ENCODE data around the gene ABHD16B.
"Not testable (repeated sequence)": the region's sequence is repeated elsewhere in the genome, so short reads cannot be mapped to it uniquely, and the experiment has no call there.

Gene ABHD16B

DNA sequence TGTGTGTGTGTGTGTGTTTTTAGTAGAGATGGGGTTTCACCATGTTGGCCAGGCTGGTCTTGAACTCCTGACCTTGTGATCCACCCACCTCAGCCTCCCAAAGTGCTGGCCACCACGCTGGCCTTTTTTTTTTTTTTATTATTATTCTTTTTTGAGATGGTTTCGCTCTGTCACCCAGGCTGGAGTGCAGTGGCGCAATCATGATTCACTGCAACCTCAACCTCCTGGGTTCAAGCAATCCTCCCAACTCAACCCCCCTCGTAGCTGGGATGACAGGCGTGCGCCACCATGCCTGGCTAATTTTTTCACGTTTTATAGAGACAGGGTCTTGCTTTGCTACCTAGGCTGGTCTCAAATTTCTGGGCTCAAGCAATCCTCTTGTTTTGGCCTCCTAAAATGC is 12.9 kb downstream of the ABHD16B start:
- in situ Hi-C loops (cut with MboI; ENCODE audit: low sequenced_read_pairs), result not testable (repeated sequence)

DNA sequence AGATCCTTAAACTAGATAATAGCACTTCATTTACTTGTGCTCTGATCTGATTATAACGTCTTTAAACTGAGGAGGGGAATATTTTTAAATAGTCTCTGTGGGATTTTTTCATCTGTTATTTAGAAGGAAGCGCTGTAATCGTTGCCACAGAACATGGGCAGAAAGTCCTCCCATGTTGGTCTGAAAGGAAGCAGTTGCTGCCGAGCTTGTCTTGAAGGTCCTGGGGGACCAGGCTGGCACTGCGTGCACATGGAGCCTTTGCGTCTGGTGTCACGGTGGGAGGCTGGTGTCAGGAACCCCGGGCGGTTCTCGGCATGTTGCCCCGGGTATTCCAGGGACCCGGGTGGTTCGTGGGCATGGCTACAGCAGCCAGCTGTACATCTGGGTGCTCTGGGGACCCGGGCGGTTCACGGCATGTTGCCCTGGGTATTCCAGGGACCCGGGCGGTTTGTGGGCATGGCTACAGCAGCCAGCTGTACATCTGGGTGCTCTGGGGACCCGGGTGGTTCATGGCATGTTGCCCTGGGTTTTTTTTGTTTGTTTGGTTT is 15.3 kb downstream of the ABHD16B start:
- in situ Hi-C loops (cut with MboI; ENCODE audit: low sequenced_read_pairs), result no loop called here

DNA sequence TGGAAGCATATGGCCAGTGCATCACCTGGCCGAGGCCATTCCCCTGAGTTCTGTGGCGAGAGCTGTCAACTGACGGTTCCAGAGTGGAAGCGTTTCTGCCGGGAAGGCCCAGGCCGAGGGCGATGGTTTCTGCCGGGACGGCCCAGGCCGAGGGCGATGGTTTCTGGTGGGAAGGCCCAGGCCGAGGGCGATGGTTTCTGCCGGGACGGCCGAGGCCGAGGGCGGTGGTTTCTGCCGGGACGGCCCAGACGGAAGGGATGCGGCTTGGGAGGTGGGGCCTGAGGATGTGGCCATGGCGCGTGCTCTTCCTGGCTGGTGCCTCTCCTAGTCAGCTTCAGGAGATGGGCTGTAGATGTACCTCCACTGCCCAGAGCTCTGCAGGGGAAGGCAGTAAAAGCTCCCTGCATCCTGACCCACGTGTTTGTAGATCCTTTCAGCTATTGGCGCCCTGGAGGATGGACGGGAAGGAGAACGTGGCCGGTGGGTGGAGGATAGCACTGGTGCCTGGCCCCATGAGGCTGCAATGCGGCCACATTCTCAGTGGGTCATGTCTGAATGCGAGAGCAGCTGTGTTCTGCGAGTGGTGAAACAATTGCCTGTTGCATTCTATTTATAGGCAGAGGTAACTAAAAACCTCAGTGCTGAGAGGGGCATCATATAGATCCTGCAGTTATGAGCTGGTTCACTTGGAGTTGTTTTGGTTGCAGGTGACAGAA is 16.6 kb downstream of the ABHD16B start:
- in situ Hi-C loops (cut with MboI; ENCODE audit: low sequenced_read_pairs), result no loop called here

DNA sequence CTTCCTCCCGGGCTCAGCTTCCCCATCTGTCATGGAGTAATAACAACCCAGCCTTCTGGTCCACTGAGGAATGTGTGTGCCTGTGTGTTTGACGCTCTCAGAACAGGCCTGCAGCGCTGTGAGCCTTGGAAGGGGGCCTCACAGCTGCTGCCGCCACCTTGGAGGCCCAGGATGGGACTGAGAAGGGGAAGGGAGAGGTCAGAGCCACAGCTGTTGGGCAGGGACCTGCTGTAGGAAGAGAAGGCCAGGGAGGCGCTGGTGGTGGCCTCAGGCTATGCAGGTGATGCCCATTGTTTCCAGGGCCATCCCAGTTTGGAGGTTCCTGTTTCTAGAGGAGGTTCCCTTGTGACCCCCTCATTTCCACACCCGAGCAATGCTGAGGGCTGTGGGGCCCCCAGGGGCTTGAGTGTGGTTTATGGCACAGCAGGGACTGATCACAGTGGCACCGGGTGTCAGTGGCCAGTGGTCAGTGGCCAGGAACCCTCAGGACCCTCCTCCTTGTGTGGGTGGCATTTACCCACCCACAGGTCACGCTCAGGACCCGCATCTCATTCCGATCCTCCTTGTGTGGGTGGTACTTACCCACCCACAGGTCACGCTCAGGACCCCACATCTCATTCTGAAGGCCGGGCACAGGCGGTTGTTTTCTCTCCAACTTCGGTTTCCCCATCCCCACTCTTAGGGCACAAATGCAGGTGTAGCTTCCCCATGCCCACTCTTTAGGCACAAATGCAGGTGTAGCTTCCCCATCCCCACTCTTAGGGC is 17.8 kb downstream of the ABHD16B start:
- in situ Hi-C loops (cut with MboI; ENCODE audit: low sequenced_read_pairs), result no loop called here

DNA sequence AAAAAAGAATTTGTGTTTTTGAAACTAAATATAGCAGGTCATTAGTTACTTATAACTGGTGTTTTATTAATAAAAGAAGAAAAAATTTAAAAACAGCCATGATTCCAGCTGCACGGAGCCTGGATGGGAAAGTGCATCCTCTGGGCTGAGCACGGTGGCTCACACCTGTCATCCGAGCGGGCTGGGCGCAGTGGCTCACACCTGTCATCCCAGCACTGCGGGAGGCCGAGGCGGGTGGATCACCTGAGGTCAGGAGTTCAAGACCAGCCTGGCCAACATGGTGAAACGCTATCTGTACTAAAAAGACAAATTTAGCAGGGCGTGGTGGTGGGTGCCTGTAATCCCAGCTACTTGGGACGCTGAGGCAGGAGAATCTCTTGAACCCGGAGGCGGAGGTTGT is 19.6 kb downstream of the ABHD16B start:
- in situ Hi-C loops (cut with MboI; ENCODE audit: low sequenced_read_pairs), result not testable (repeated sequence)

DNA sequence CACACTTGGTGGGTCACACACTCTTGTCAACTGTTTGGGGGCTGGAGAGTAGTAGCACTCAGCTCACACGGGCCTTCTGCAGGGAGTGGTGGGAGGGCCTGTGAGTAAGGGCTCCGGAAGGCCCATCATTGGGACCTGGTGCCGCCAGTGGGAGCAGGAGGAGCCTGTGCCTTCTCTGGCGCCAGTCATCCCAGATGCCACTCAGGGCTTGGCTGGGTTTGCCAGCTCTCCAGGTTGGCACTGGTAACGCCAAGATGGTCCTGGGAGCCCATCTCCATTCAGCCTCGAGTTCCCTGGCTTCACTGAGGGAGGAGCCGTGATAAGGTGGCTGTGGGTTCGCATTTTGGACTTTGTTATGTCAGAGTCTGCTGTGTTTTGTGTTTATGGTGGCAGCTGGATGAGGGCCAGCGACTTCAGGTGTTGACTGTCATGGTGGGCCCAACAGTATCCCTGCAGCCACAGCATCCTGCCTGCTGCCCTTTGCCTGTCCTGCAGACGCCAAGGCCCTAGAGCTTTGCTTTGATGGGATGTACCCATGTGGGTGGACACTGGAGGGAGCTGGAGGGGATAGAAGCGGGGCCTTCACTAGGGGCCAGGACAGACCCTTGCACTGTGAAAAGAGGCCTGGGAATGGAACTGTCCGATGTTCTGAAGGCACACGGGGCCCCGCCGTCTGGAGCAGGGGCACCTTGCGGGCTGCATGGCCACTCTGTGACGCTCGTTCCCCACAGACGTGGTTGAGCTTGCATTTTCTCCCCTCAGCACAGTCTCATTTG is 20.3 kb downstream of the ABHD16B start:
- in situ Hi-C loops (cut with MboI; ENCODE audit: low sequenced_read_pairs), result no loop called here

DNA sequence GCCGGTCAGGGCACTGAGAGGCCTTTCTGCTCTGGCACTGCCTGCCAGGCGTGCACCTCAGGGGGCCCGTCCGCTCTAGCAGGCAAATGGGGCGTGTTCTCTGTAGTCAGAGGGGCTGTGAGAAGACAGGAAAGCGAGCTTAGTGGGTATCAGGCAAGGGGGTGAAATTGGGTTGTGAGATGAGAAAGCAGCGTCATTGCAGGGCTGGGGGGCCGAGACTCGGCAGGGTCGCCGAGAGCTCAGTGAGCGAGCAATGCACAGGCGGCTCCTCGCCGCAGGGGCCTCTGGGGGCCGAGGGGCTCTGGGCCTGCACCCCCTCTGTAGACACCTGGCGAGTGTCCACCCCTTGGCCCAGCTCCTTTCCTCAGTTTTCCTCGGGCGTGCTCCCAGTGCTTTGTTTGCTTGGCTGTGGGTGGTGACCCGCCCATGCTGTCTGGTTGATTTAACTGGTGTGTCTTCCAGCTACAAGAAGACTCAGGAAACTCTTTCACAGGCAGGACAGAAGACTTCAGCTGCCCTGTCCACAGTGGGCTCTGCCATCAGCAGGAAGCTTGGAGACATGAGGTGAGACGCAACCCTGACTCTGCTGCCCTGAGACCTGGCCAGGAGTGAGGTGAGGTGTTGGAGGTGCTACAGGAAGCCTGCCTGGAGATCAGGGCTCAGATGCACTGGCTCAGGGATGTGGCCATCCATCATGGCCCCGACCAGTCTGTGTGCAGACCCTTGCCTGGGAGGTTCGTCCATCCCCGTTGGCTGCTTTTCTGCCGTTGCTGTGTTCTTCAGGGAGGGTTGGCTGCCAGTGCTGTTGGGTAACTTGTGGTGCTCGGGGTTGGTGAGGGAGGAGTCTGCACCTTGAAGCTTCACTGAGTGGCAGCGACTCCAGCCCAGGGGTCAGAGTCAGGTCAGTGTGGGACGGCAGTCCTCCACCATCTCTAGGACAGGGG is 21.2 kb downstream of the ABHD16B start:
- in situ Hi-C loops (cut with MboI; ENCODE audit: low sequenced_read_pairs), result no loop called here

DNA sequence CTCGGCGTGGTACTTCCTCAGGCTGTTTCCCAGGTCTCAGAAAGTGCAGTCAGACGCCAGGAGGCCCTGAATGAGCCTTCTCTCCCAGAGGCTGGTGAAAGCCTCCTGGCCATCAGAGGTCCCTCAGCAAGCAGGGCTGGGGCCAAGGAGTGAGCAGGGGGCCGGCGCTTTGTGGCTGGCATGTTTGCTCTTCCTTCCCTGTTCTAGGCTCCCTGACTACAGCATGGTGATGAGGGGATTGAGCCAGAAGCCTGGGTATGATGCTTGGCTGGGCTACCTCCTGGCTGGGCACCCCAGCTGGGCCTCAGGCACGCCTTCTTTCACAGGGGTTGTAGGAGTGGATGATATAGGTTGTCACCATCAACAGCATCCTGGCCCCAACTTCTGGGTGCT is 21.9 kb downstream of the ABHD16B start:
- in situ Hi-C loops (cut with MboI; ENCODE audit: low sequenced_read_pairs), result no loop called here

DNA sequence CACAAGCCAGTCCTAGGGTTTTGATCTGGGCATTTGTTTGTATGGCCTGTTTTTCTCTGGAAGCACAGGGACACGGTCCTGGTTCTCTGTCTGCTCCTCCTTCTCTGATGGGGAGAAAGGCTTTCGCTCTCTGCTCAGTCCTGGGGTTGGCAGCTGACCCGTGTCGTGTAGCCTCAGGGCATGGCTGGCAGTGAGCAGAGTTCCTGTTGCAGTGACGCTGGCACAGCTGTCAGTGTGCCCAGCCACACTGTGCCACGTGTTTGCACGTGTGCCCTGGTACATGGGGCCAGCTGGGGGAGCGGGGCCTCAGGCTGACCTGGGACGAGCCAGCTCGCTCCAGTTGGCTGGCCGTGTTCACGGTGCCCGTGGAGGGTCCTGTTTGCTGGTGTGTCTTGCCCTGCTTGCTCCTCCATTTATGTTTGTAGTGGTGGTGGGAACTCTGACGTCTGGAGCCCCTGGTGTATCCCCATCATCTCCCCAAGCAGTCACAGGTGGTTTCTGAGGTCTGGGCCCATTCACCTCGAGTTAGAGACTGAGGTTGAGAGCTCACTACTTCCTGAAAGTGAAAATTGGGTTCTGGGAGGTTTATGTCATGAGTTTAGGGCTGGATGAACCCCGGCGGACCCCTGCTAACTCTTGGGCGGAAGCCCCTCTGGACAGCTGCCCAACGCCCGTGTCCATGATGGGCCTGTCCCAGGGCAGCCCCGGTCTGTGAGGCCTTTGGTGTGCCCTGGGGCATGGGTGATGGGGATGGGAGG is 23.4 kb downstream of the ABHD16B start:
- in situ Hi-C loops (cut with MboI; ENCODE audit: low sequenced_read_pairs), result no loop called here

DNA sequence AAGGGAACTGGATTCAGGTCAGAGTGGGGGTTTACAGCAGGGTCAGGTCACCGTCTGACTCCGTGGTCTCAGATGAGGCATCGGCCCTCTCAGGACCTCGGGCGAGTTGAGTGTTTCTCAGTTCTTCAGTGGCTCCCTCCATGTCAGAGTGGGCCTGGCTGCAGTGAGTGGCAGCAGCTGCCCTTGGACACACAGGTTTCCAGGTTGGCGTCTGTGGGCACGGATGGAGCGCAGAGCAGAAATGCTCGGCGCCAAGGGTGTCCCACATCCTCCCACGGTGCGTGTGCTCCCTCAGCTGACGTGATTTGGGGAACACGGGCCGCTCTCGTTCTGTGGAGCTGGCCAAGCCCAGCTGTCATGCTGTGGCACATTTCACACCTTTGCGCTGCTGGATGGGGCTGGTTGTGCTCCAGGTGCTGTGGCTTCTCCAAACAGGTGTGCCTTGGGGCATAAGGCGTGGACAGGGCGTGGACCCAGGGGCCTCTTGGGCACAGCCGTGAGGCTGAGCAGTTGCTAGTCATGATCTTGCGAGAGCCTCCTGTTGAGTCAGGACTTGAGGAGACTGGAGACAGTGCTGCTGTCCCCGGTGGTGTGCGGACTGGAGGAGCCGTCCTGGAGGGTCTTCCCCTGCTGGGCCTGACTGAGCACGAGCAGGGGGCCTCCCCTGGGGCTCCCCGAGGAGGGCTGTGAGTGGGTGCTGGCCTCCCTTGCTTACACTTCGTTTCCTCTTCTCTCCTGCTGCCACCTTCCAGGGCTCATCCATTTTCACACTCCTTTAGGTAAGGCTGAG is 24.2 kb downstream of the ABHD16B start:
- in situ Hi-C loops (cut with MboI; ENCODE audit: low sequenced_read_pairs), result no loop called here

DNA sequence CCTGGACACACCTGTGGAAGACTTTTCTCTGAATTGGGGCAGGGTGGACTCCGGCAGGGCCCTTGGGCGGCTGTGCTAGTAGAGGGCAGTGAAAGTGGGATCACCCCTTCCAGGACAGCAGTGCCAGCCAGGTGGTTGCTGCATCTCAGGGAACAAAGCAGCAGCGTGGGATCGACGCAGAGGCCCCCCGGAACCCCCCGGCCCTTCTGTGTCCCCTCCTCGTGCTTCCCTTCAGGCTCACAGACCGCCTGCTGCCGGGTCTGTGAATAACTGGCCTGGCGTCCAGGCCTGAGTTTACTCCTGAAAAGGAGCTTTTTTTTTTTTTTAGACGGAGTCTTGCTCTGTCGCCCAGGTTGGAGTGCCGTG is 24.7 kb downstream of the ABHD16B start:
- in situ Hi-C loops (cut with MboI; ENCODE audit: low sequenced_read_pairs), result no loop called here

DNA sequence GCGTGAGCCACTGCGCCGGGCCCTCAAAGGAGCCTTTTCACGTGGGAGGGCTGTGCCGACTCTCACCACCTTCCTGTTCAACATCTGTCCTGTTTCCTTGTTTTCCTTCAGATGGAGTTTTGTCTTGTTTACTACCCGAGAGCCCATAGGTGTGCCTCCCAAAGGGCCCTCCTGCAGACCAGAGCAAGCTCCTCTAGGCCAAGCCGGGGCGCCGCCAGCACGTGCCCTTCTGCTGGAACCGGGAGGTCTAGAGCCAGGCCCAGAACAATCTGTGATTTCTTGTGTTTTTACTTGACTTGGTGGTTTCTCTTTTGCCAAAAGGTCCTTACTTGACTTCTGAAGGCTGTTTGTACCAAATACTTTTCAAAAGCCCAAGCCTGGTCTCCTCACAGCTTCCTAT is 25.6 kb downstream of the ABHD16B start:
- in situ Hi-C loops (cut with MboI; ENCODE audit: low sequenced_read_pairs), result no loop called here

DNA sequence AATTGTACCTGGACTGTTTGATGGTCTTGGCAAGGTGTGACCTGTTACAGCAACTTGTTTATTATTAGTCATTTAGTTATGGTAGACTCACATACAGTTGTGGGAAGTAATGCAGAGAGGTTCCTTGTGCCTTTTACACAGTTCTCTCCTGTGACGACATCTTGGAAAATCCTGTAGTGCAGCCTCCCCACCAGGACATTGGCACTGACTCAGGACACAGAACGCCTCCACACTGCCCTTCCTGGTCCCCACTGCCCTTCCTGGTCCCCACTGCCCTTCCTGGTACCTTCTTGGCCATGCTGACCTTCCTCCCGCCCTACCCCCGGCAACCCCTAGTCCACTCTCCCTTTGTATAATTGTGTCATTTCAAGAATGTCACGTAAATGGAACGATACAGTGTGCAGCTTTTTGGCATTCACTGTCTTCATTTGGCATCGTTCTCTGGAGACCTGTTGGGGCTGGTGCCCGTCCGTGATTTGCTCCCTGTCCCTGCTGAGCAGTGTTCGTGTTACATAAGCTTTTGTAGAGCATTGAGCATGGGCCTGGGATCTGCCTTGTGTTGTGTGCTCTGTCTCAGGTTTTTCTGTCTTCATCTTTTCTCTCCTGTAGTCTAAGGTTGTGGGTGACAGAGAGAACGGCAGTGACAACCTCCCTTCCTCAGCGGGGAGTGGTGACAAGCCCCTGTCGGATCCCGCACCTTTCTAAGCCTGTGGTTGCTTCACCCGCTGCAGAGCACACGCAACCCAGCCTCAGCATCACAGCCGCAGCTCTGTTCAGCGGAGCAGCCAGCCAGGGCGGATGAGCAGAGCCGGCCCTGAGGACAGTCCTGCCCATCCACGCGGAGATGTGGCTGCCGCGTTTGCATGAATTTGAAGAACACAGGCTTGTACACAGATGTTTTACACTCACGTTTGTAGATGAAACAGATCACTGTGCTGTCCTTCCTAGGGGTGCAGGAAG is 28.2 kb downstream of the ABHD16B start:
- in situ Hi-C loops (cut with MboI; ENCODE audit: low sequenced_read_pairs), result no loop called here

DNA sequence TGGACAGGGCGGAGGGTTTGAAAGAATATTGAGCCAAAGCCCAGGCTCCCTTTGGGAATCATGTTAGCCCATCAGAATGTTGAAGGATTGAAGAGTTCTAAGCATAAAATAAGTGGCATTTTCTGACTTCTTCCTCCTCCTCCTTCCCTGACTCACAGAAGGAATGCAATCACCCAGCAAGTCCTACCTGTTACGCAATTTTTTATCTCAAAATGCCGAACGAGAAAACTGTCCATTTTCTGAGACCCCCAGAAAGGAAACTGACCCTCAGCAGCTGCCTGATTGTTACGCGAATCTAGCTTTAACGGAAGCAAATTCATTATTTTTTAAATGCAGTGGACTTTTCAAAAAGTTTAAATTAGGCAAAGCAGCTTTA is 28.9 kb downstream of the ABHD16B start:
- in situ Hi-C loops (cut with MboI; ENCODE audit: low sequenced_read_pairs), result no loop called here

DNA sequence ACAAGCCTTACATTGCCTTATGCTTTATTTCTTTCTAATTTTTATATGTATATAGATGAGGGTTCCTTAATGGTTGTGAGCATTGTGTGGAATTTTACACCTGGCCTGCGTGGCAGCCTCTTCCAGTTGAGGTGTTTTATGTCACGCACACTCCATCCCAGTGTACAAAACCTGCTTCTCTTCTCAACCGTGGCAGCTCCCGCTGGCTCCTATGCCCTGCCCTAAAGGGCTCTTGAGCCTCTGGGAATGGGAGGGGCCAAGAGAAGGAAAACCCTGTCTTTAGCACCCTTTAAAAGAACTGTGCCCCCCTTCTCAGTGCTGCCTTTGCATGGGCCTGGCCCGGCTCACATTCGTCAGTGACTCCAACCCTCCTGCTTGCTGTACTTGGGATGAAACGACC is 29.3 kb downstream of the ABHD16B start:
- in situ Hi-C loops (cut with MboI; ENCODE audit: low sequenced_read_pairs), result no loop called here

DNA sequence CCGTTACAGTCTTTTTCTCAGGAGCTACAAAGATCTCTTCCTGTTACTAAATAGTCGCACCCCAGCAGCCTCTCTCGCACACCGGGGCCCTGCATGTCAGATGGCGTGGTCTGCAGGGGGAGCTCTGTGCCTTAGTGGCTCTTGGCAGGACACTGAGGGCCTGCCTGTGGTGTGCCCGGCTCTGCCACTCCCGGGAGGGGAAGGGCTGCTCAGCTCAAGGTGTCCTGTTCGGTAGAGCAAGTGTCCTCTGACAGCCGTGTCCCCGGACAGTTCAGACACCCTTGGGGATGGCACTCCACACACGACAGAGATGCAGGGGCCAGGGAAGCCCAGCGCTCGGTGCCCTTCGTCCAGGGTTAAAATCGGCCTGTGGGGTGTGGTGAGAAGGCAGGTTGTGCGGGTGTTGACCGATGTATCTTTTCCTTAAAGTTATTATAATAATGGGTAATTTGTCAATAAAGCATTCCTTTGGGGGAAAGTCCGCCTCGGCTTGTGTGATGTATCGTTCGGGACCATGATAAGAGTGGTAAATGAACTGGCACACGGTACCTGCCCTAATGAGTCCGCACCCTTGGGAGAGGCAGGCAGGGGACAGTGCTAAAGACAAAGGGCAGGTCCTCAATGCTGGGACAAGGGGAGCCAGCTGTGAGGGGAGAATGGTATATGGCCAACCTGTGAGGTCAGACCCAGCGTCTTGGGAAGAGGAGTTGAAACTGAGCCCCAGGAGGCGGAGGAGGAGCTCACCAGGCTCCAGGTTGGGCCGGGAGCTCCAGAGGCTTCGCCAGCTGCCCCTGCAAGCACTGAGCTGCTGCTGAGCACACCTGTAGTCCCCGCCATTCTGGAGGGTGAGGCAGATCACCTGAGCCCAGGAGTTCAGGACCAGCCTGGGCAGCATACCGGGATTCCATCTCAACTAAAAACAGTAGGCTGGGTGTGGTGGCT is 30.0 kb downstream of the ABHD16B start:
- in situ Hi-C loops (cut with MboI; ENCODE audit: low sequenced_read_pairs), result no loop called here

DNA sequence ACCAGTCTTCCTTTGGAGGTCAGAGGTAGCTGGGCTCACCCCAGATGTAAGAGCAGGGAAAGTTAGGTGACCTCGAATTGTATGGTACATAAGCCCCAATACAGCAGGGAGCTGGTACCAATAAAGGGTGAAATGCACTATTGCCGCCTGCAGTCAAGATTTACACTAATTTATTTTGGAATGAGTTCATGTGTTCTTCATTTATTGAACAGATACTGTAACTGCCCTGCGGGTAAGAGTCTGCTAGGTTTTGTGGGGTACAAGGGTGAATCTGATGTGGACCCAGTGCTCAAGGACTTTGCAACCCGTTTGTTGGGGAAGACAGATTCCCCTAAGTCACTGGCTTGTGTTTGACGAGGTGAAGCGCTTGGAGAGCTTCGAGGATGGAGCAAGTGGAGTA is 31.1 kb downstream of the ABHD16B start:
- in situ Hi-C loops (cut with MboI; ENCODE audit: low sequenced_read_pairs), result no loop called here
